HCT116 (cell line): ENCODE measurements around the gene POLR3F. TPM values are rescaled to one million over a fixed set of nuclear protein-coding genes. Genes with fewer than 3 reads are reported as not detected.
A peak's percentile ranks its signal among the peaks of the same experiment; 100 is the strongest.
"Not testable (repeated sequence)": the region's sequence is repeated elsewhere in the genome, so short reads cannot be mapped to it uniquely, and the experiment has no call there.

Experiments used
- ATAC-seq: fragments of 200-7000 bp; cut with Tn5 transposase; 2 replicates; pipeline ENCODE4 v1.9.1; 2020; ENCODE audit warnings: mild to moderate bottlenecking, moderate library complexity
- BruUV-seq: library from RNA; stranded (reverse); fragments of 400-500 nt; replicated peaks from 2 replicates; lab custom pipeline; 2021; lab: Mats Ljungman, UMichigan
- CTCF ChIA-PET: fragments of 300-600 bp; sonication (Branson Sonifier 250); formaldehyde crosslinking; loops from one replicate; lab custom pipeline; 2021; ENCODE audit warnings: antibody characterized with exemption; lab: Charles Lee
- POLR2A ChIA-PET: fragments of 300-600, 350-600 bp; sonication (Branson Sonifier 250); formaldehyde crosslinking; loops from one replicate; lab custom pipeline; 2021; ENCODE audit warnings: antibody characterized with exemption; lab: Charles Lee
- RAD21 ChIA-PET, 2 experiments: fragments of 300-600 bp; sonication (Branson Sonifier 250); formaldehyde crosslinking; loops; one replicate each; lab custom pipeline; 2023; ENCODE audit warnings: low total read pairs in 2 of 2; ENCODE audit not compliant: uncharacterized antibody in 2 of 2, unreplicated experiment in 2 of 2, low non-redundant PET in 1 of 2; lab: Charles Lee
- DNase-seq: peaks from one replicate; pipeline ENCODE4 v3.0.0-alpha.2; 2010; ENCODE audit warnings: low read depth, low spot score
- H2AFZ ChIP-seq: fragments of 200-600 bp; shearing (Covaris generic), sonication (generic); 2 replicates; pipeline ENCODE4 v1.6.1; 2017; ENCODE audit warnings: low read depth, mixed run types, mixed read lengths, antibody characterized with exemption, low read length; ENCODE audit not compliant: poor library complexity, severe bottlenecking
- H3K27ac ChIP-seq: 2 replicates; pipeline ENCODE4 v1.5.1; 2012; ENCODE audit warnings: low read depth, low read length
- H3K27me3 ChIP-seq: fragments of 200-600 bp; sonication (generic); 2 replicates; pipeline ENCODE4 v1.6.1; 2016; ENCODE audit warnings: mixed run types, low read length, mixed read lengths; ENCODE audit not compliant: insufficient read depth
- H3K36me3 ChIP-seq, 2 experiments: fragments of 200-500 bp in 1 of 2; fragments of 200-600 bp in 1 of 2; sonication (Bioruptor generic) in 1 of 2; sonication (generic) in 1 of 2; 2 replicates each; pipeline versions ENCODE4 v1.5.1 to v1.6.1; 2014 to 2016; ENCODE audit warnings: low read length in 2 of 2, inconsistent platforms in 1 of 2, mixed read lengths in 1 of 2, mixed run types in 1 of 2; ENCODE audit not compliant: insufficient read depth in 2 of 2, control insufficient read depth in 1 of 2
- H3K4me1 ChIP-seq, 2 experiments: fragments of 200-600 bp in 1 of 2; sonication (generic) in 1 of 2; 2 replicates each; pipeline versions ENCODE4 v1.5.1 to v1.6.1; 2012 to 2017; ENCODE audit warnings: low read length in 2 of 2, inconsistent platforms in 1 of 2, mild to moderate bottlenecking in 1 of 2, mixed read lengths in 1 of 2, mixed run types in 1 of 2, moderate library complexity in 1 of 2; ENCODE audit not compliant: insufficient read depth in 2 of 2, control insufficient read depth in 1 of 2
- H3K4me2 ChIP-seq: fragments of 200-600 bp; sonication (generic); 2 replicates; pipeline ENCODE4 v1.6.1; 2017; ENCODE audit warnings: mixed run types, low read length, mixed read lengths
- H3K4me3 ChIP-seq, 2 experiments: fragments of 200-600 bp in 1 of 2; sonication (generic) in 1 of 2; replicated peaks in 1 of 2; 2 replicates each; pipeline ENCODE4 v1.5.1; 2011 to 2016; ENCODE audit warnings: low read length in 2 of 2, control low read depth in 1 of 2, low read depth in 1 of 2, mild to moderate bottlenecking in 1 of 2, mixed read lengths in 1 of 2, mixed run types in 1 of 2
- H3K79me2 ChIP-seq: fragments of 200-600 bp; sonication (generic); 2 replicates; pipeline ENCODE4 v1.6.1; 2017; ENCODE audit warnings: mild to moderate bottlenecking, mixed run types, low read length, moderate library complexity, mixed read lengths; ENCODE audit not compliant: insufficient read depth
- H3K9ac ChIP-seq: fragments of 200-600 bp; sonication (generic); 2 replicates; pipeline ENCODE4 v1.6.1; 2016; ENCODE audit warnings: low read length, mixed read lengths
- H3K9me2 ChIP-seq: fragments of 200-600 bp; sonication (generic), shearing (Covaris generic); 2 replicates; pipeline ENCODE4 v1.6.1; 2017; ENCODE audit warnings: mixed run types, mild to moderate bottlenecking, moderate library complexity; ENCODE audit not compliant: insufficient read depth
- H3K9me3 ChIP-seq, 2 experiments: fragments of 200-500 bp in 1 of 2; fragments of 200-600 bp in 1 of 2; sonication (Bioruptor generic) in 1 of 2; sonication (generic) in 1 of 2; 2 replicates each; pipeline ENCODE4 v1.6.1; 2014 to 2017; ENCODE audit warnings: low read length in 2 of 2, mixed read lengths in 2 of 2, inconsistent platforms in 1 of 2, low read depth in 1 of 2, mild to moderate bottlenecking in 1 of 2, mixed run types in 1 of 2, moderate library complexity in 1 of 2; ENCODE audit not compliant: control insufficient read depth in 1 of 2, insufficient read depth in 1 of 2
- H4K20me1 ChIP-seq: fragments of 200-600 bp; sonication (generic), shearing (Covaris generic); 2 replicates; pipeline ENCODE4 v1.6.1; 2017; ENCODE audit warnings: mixed run types, mild to moderate bottlenecking, moderate library complexity; ENCODE audit not compliant: insufficient read depth
- EGR1 ChIP-seq: IDR thresholded peaks from 2 replicates; pipeline ENCODE4 v1.6.1; 2012; ENCODE audit warnings: low read depth
- EZH2phosphoT487 ChIP-seq: fragments of 200-600 bp; IDR thresholded peaks from 2 replicates; pipeline ENCODE4 v1.6.1; 2018; ENCODE audit warnings: antibody characterized with exemption, borderline replicate concordance
- POLR2A ChIP-seq: IDR thresholded peaks from 2 replicates; pipeline ENCODE4 v1.7.0; 2011; ENCODE audit warnings: borderline replicate concordance; ENCODE audit not compliant: insufficient read depth, insufficient read length; ENCODE audit errors: extremely low read depth
- POLR2AphosphoS5 ChIP-seq: IDR thresholded peaks from 2 replicates; pipeline ENCODE4 v1.6.1; 2011; ENCODE audit warnings: mild to moderate bottlenecking, low read depth, low read length, moderate library complexity
- YY1 ChIP-seq: IDR thresholded peaks from 2 replicates; pipeline ENCODE4 v1.6.1; 2011; ENCODE audit warnings: low read length, low read depth, moderate library complexity, mild to moderate bottlenecking; ENCODE audit not compliant: insufficient replicate concordance; ENCODE audit errors: extremely low read depth
- intact Hi-C: fragments of 100-400 bp; cut with micrococcal nuclease; formaldehyde crosslinking; loops from 2 replicates; pipeline ENCODE4 v1.10.0; 2022
- total RNA-seq: library from RNA; stranded (reverse); gene quantifications from one replicate; pipeline ENCODE4 v1.2.1, GENCODE V29; 2021; ENCODE audit not compliant: unreplicated experiment
- TF ChIP-seq, protein P1 (sequence below): IDR thresholded peaks from 2 replicates; pipeline ENCODE4 v1.6.1; 2011; ENCODE audit warnings: mild to moderate bottlenecking, low read length, moderate library complexity; ENCODE audit not compliant: insufficient replicate concordance; ENCODE audit errors: extremely low read depth

Gene POLR3F
- total RNA-seq, 1 experiment from 2014 or later, result 11.4 TPM

DNA sequence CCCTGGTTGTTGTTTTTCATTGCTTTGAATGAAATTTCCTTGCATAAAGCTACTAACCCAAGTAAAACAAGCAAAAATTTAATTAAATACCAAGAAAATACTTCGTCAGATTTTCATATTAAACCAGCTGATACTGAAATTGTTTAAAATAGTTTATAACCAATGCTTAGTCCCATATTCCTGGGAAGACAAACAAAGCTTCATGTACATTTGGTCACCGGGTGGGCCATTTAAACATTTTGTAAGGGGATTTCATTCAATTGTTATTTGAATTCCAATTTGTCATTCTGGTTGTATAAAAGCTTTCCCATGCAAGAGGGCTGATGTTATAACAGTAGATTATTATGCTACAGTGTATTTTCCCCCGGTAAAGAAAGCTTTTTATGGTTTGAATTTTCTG, 30.4 kb downstream of the POLR3F start:
- intact Hi-C loops, result no loop called here
- ChIA-PET RAD21 (no interaction called here), POLR2A (interaction anchor here (0.6 to 4.1 kb wide), 3 partner anchors 10 to 195 kb away, joined by 3 to 43 read pairs (median 4); partner anchors contain the start of genes DZANK1, POLR3F and SEC23B), CTCF (interaction anchor here (1.1 to 1.3 kb wide), 2 partner anchors 9 to 10 kb away, joined by 3 to 6 read pairs; partner anchors contain the start of gene SEC23B)
- TF ChIP-seq, protein P1, sequence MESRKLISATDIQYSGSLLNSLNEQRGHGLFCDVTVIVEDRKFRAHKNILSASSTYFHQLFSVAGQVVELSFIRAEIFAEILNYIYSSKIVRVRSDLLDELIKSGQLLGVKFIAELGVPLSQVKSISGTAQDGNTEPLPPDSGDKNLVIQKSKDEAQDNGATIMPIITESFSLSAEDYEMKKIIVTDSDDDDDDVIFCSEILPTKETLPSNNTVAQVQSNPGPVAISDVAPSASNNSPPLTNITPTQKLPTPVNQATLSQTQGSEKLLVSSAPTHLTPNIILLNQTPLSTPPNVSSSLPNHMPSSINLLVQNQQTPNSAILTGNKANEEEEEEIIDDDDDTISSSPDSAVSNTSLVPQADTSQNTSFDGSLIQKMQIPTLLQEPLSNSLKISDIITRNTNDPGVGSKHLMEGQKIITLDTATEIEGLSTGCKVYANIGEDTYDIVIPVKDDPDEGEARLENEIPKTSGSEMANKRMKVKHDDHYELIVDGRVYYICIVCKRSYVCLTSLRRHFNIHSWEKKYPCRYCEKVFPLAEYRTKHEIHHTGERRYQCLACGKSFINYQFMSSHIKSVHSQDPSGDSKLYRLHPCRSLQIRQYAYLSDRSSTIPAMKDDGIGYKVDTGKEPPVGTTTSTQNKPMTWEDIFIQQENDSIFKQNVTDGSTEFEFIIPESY, result no peak
- no peak for TF ChIP-seq YY1
- no peak for TF ChIP-seq POLR2AphosphoS5
- no peak for TF ChIP-seq EGR1
- TF ChIP-seq EZH2phosphoT487, result no peak
- no peak for TF ChIP-seq POLR2A
- H3K4me2 ChIP-seq, result peak overlapping the region; percentile 77
- H3K79me2 ChIP-seq, result peaks cover 9% of the 10 kb centered on the region; the same call in 1 of the 2 replicates
- H2AFZ ChIP-seq, result peak overlapping the region; percentile 49
- no peaks in the 10 kb centered on the region for H3K27me3 ChIP-seq
- H3K9me2 ChIP-seq, result no peaks in the 10 kb centered on the region
- peaks cover 3 to 10% of the 10 kb centered on the region in 2 experiments; a peak in 3 of 4 replicates for H3K4me1 ChIP-seq
- no peak for DNase-seq
- no peaks in the 10 kb centered on the region for H4K20me1 ChIP-seq
- H3K36me3 ChIP-seq, result no peaks in the 10 kb centered on the region; a peak in 1 of 4 replicates
- no TSS peak for BruUV-seq
- H3K27ac ChIP-seq, result no peak overlapping the region
- H3K9ac ChIP-seq, result no peak overlapping the region
- H3K4me3 ChIP-seq, result peak overlapping the region; percentile 74 to 76
- ATAC-seq, result no peak
- no peaks in the 10 kb centered on the region for H3K9me3 ChIP-seq

DNA sequence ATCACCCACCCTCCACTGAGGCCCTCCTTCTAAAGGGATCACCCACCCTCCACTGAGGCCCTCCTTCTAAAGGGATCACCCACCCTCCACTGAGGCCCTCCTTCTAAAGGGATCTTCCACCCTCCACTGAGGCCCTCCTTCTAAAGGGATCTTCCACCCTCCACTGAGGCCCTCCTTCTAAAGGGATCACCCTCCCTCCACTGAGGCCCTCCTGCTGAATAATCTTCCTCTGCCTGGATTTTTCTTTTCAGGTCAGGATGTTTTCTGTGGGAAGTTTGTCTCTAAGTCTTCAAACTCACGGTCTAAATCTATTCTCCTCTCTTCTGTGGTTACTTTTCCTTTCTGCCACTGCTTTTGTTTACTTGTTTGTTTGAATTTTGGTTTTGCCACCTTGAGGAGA, 34.5 kb downstream of the POLR3F start:
- H3K27ac ChIP-seq, BruUV-seq, H3K79me2 ChIP-seq, H3K4me1 ChIP-seq, ATAC-seq, H3K9ac ChIP-seq, H3K36me3 ChIP-seq, POLR2A ChIA-PET, H3K4me3 ChIP-seq, H3K9me3 ChIP-seq, RAD21 ChIA-PET, H4K20me1 ChIP-seq, DNase-seq, CTCF ChIA-PET, H2AFZ ChIP-seq, H3K4me2 ChIP-seq, intact Hi-C loops, H3K9me2 ChIP-seq, H3K27me3 ChIP-seq: not testable (repeated sequence)
